ENCODE results near the gene MUC12.

DNA sequence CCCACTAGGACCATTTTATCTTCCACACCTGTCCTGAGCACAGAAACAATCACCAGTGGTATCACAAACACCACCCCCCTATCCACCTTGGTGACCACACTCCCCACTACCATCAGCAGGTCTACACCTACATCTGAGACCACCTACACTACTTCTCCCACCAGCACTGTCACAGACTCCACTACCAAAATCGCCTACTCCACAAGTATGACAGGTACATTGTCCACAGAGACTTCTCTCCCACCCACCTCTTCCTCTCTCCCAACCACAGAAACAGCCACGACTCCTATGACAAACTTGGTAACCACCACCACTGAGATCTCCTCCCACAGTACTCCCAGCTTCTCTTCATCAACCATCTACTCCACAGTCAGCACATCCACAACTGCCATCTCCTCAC is 16.7 kb upstream of the MUC12 start:
- TF ChIP-seq, protein P1, sequence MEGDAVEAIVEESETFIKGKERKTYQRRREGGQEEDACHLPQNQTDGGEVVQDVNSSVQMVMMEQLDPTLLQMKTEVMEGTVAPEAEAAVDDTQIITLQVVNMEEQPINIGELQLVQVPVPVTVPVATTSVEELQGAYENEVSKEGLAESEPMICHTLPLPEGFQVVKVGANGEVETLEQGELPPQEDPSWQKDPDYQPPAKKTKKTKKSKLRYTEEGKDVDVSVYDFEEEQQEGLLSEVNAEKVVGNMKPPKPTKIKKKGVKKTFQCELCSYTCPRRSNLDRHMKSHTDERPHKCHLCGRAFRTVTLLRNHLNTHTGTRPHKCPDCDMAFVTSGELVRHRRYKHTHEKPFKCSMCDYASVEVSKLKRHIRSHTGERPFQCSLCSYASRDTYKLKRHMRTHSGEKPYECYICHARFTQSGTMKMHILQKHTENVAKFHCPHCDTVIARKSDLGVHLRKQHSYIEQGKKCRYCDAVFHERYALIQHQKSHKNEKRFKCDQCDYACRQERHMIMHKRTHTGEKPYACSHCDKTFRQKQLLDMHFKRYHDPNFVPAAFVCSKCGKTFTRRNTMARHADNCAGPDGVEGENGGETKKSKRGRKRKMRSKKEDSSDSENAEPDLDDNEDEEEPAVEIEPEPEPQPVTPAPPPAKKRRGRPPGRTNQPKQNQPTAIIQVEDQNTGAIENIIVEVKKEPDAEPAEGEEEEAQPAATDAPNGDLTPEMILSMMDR (CRISPR knock-in tag; IDR thresholded peaks at IDR 0.05): no peak
- TF ChIP-seq REST (IDR thresholded peaks at IDR 0.05; ENCODE audit: borderline replicate concordance in 1 of 2, low read depth in 1 of 2, low read length in 2 of 2): no peak
- no peak for TF ChIP-seq HMG20B (CRISPR knock-in tag; conservative IDR thresholded peaks at IDR 0.05)
- no peak for TF ChIP-seq HOXA3 (CRISPR knock-in tag; IDR thresholded peaks at IDR 0.05)
- TF ChIP-seq EP300 (IDR thresholded peaks at IDR 0.05; ENCODE audit: low read depth in 2 of 2, low read length in 2 of 2): no peak
- TF ChIP-seq EP300 (CRISPR knock-in tag; IDR thresholded peaks at IDR 0.05; ENCODE audit: borderline replicate concordance): no peak
- TF ChIP-seq ZBTB49 (CRISPR knock-in tag; IDR thresholded peaks at IDR 0.05; ENCODE audit: borderline replicate concordance): no peak
- TF ChIP-seq RELA (CRISPR knock-in tag; IDR thresholded peaks at IDR 0.05): no peak
- no peak for TF ChIP-seq YY1 (IDR thresholded peaks at IDR 0.05; ENCODE audit: insufficient read depth, insufficient replicate concordance, low read depth, low read length)
- no peak for TF ChIP-seq POLR2A (IDR thresholded peaks at IDR 0.05; ENCODE audit: insufficient read depth in 1 of 2, low read depth in 2 of 2, low read length in 2 of 2)
- TF ChIP-seq BCLAF1 (IDR thresholded peaks at IDR 0.05): no peak

Data from HepG2 (cell line).